Stimulated activated naive B cell treated with anti-CD40 and anti-IgM and Interleukin-4, amounts not matched to agents 10 μg/mL and 1 μg/mL and 100 μg/mL, for 72 hours (primary cell): ENCODE data around the gene MEG3.

Experiments
- ATAC-seq, 2 donors: fragments of 150-1000 bp; cut with Tn5 transposase; replicated peaks; 2 replicates each; pipeline ENCODE4 v1.10.0; 2021; ENCODE audit warnings: moderate library complexity in 1 of 2
- DNase-seq: peaks from one replicate; pipeline ENCODE4 v3.0.0; 2021
- H3K27ac Mint-ChIP-seq: one replicate; pipeline ENCODE4 v1.8.0; 2022; ENCODE audit warnings: mild to moderate bottlenecking, mixed read lengths
- H3K27me3 Mint-ChIP-seq, 2 donors: one replicate each; pipeline ENCODE4 v1.8.0; 2022; ENCODE audit warnings: mixed read lengths in 2 of 2
- H3K36me3 Mint-ChIP-seq, 2 donors: one replicate each; pipeline ENCODE4 v1.8.0; 2022; ENCODE audit warnings: mixed read lengths in 2 of 2, mild to moderate bottlenecking in 1 of 2
- H3K4me1 Mint-ChIP-seq, 2 donors: one replicate each; pipeline ENCODE4 v1.8.0; 2022; ENCODE audit warnings: mixed read lengths in 2 of 2, mild to moderate bottlenecking in 1 of 2
- H3K4me3 Mint-ChIP-seq, 2 donors: one replicate each; pipeline ENCODE4 v1.8.0; 2022; ENCODE audit warnings: mild to moderate bottlenecking in 2 of 2, mixed read lengths in 2 of 2, moderate library complexity in 1 of 2
- H3K9me3 Mint-ChIP-seq, 2 donors: one replicate each; pipeline ENCODE4 v1.8.0; 2022; ENCODE audit warnings: mixed read lengths in 2 of 2, mild to moderate bottlenecking in 1 of 2

The MEG3 gene

DNA sequence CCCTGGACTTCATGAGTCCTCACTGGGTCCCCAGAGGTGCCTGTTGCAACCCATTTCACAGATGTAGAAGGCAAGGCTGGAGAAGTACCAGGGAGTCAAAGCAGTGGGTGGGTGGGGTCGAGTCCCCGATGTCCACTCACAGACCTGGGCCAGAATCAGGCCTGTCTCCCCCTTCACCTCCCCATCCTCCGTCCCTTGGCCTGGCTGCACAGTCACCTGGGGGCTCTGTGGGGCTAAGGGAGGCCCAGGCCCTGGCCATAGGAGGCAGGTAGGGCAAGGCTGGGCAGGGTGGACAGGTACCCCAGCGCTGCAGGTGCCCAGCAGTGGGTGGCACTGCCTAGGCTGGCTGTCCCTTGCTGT is 48.1 kb downstream of the MEG3 start:
- H3K27ac Mint-ChIP-seq: no peak overlapping the region
- H3K4me1 Mint-ChIP-seq: no peaks in the 10 kb centered on the region
- no peak for DNase-seq
- H3K27me3 Mint-ChIP-seq: peaks cover 12 to 13% of the 10 kb centered on the region in 2 donors
- no peak overlapping the region for H3K4me3 Mint-ChIP-seq
- ATAC-seq: no peak
- no peaks in the 10 kb centered on the region for H3K36me3 Mint-ChIP-seq
- peaks cover 4 to 17% of the 10 kb centered on the region in 2 donors for H3K9me3 Mint-ChIP-seq

DNA sequence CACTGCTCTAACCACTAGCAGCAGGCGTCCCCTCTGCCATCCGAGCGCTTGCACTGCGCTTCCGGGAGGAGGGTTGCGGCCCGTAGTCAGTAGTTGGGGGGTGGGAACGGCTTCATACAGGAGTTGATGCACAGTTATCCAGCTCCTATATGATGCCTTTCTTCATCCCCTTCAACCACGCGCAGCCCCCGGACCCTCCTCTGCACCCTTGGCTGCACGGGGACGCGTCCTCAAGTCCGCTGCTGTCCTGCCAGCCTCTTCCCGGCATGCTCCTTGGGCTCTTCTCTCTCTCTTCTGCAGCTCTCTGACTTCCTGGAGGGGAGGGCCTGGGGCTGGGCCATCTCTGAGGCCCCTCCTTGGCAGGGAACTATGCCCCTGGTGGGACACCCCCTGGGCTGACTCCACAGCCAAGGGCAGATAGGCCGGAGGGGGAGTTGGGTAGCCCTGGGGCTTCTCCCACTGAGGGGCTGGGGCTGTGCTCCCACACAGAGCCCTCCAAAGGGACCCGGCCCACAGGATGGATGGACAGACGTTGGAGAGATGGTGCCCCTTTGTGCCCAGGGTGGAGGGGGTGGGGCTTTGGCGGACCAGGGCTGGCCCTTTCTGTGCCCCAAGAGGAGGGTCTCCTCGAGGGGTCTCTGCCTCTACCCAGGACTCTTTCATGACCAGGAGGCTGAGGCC is 48.6 kb downstream of the MEG3 start:
- H3K9me3 Mint-ChIP-seq: peaks cover 4 to 17% of the 10 kb centered on the region in 2 donors
- no peak for ATAC-seq
- H3K36me3 Mint-ChIP-seq: no peaks in the 10 kb centered on the region
- H3K27me3 Mint-ChIP-seq: peaks cover 12 to 13% of the 10 kb centered on the region in 2 donors
- no peaks in the 10 kb centered on the region for H3K4me1 Mint-ChIP-seq
- no peak for DNase-seq
- no peak overlapping the region for H3K27ac Mint-ChIP-seq
- H3K4me3 Mint-ChIP-seq: no peak overlapping the region

DNA sequence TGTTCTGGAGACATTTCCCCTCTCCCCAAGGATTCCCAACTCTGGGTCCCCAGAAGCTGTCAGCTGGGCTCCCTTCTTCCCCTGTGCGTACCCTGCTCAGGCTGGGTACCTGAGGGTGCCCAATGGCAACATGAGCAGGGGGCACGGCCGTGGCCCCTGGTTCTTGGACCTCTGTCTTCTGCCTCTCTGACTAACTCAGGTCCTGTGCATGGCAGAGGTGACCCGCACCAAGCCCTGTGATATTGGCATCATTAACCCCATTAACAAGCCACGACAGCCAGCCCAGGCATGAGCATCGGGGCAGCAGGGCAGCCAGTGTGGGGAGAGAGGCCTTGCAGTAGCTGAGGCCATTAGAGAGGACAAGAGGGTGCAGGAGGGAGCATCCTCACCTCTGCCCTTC is 49.2 kb downstream of the MEG3 start:
- no peaks in the 10 kb centered on the region for H3K4me1 Mint-ChIP-seq
- DNase-seq (no peak), ATAC-seq (no peak)
- H3K27ac Mint-ChIP-seq: no peak overlapping the region
- H3K9me3 Mint-ChIP-seq: peaks cover 5 to 17% of the 10 kb centered on the region in 2 donors
- H3K27me3 Mint-ChIP-seq: peaks cover 12 to 13% of the 10 kb centered on the region in 2 donors
- no peaks in the 10 kb centered on the region for H3K36me3 Mint-ChIP-seq
- H3K4me3 Mint-ChIP-seq: no peak overlapping the region

DNA sequence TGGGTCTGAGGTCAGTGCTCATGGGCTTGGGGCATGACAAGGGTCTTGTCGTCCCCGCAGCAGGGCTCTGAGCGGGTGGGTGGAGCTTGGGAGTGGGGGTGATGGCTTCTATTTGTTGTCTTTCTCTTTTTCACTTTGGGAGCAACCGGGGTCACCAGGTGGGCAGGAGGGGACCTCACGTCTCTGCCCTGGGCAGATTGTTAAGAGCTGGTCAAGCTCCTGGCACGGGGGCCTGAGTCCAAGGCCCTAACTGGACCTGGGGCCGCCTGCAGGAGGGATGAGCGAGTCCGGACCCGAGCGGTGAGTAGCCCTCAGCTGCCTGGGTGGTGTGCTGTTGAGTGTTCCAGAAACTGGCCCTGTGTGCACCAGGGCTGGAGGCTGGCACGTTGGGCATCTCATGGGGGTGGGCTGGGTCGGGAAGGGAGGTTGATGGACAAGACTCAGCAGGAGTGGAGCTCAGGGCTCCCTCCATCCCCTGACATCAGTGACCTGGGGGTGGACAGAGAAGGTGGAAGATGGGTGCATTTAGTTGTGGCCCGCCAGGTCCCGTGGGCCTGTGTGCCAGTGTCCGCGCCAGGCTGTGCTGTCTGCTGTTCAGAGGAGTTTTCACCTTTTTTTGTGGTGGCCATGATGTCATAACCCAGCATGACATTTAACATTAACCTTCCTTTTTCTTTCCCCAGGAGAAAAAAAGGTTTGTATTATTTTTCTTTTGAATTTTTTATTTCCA is 50.1 kb downstream of the MEG3 start:
- Mint-ChIP-seq H3K27me3 (peaks cover 12 to 13% of the 10 kb centered on the region in 2 donors), H3K36me3 (no peaks in the 10 kb centered on the region), H3K4me1 (no peaks in the 10 kb centered on the region), H3K27ac (no peak overlapping the region), H3K4me3 (no peak overlapping the region), H3K9me3 (peaks cover 7 to 17% of the 10 kb centered on the region in 2 donors)
- DNase-seq: no peak
- ATAC-seq: no peak

DNA sequence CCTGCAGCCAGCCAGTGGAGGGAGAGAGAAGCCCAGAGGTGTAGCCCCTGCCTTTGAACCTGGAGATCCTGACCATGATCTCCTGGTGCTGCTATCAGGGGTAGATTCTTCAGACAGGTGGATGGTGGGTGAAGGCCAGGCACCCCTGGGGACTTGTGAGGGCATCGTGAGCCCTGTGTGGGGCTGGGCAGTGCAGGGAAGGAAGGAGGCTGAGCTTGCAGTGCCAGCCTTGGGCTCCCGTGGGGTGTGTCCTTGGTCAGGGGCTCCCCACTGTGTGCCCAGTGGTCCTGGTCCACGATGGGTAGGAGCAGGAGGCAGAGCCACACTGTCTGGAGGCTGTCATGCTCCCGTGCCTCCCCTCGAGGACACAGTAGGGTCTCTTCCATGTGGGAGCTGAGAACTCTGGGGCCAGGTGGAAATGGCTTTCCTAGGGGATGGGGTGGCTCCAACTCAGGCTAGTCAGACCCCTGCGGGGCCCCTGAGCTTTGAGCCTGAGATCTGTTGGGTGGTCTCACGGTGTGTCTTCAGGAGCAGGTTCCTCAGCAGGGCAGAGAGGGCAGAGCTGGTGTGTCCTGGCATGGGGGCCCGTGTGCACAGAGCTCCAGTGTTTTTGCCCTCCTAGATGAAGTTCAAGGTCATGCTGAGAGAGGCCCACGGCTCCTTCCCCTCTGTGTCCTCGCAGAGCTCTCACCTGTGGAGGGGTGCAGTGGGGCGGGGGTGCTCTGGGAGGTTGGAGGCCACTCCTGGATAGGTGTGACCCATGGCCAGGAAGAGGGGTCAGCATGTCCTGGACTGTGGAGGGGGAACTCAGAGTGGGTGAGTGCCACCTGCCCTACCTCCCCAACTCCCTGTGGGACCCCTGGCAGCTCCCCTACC is 52.6 kb downstream of the MEG3 start:
- H3K4me3 Mint-ChIP-seq: no peak overlapping the region
- no peaks in the 10 kb centered on the region for H3K36me3 Mint-ChIP-seq
- H3K27ac Mint-ChIP-seq: no peak overlapping the region
- H3K4me1 Mint-ChIP-seq: no peaks in the 10 kb centered on the region
- peaks cover 12 to 13% of the 10 kb centered on the region in 2 donors for H3K27me3 Mint-ChIP-seq
- no peak for ATAC-seq
- DNase-seq: no peak
- H3K9me3 Mint-ChIP-seq: peaks cover 8 to 10% of the 10 kb centered on the region in 2 donors

DNA sequence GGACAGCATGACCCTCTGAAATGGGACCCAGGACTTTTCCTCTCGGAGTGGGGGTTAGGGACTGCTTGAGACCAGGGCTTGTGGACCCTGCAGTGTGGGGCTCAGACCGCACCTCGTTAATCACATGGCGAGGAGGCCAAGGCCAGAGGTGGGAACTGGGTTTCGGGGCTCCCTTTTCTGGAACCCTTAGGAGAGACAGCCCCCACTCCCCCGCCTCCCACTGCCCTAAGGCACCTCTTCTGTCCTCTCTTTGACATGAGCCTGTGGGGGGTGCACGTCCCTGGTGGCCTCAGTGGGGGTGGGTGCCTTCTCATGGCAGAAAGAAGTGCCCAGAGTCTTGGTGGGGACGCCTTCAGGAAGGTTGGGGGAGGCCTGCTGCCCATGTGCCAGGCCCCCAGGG is 53.3 kb downstream of the MEG3 start:
- no peaks in the 10 kb centered on the region for H3K4me1 Mint-ChIP-seq
- peaks cover 12 to 13% of the 10 kb centered on the region in 2 donors for H3K27me3 Mint-ChIP-seq
- peaks cover 8 to 11% of the 10 kb centered on the region in 2 donors for H3K9me3 Mint-ChIP-seq
- H3K4me3 Mint-ChIP-seq: no peak overlapping the region
- no peaks in the 10 kb centered on the region for H3K36me3 Mint-ChIP-seq
- no peak for DNase-seq
- no peak overlapping the region for H3K27ac Mint-ChIP-seq
- no peak for ATAC-seq

DNA sequence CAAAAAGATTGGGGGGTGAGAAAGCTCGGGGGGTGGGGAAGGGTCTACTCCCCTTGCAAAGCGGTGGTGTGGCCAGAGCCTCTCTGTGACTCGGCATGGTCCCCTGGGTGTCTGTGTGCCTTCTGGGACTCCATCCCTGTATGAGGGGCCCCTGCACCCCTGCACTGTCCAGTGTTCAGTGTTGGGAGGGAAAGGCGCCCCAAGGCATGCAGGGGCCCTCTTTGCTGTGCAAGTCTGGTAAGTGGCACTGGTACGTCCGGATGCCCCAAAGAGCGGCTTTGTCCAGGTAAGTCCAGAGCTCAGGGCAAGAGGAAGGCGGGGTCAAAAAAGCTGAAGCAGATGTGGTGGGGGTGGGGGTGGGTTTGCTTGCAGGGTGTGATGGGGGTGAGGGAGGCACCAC is 53.9 kb downstream of the MEG3 start:
- no peak overlapping the region for H3K27ac Mint-ChIP-seq
- peaks cover 12 to 13% of the 10 kb centered on the region in 2 donors for H3K27me3 Mint-ChIP-seq
- ATAC-seq (no peak), DNase-seq (no peak)
- no peaks in the 10 kb centered on the region for H3K36me3 Mint-ChIP-seq
- H3K4me1 Mint-ChIP-seq: no peaks in the 10 kb centered on the region
- peaks cover 8 to 12% of the 10 kb centered on the region in 2 donors for H3K9me3 Mint-ChIP-seq
- H3K4me3 Mint-ChIP-seq: no peak overlapping the region

DNA sequence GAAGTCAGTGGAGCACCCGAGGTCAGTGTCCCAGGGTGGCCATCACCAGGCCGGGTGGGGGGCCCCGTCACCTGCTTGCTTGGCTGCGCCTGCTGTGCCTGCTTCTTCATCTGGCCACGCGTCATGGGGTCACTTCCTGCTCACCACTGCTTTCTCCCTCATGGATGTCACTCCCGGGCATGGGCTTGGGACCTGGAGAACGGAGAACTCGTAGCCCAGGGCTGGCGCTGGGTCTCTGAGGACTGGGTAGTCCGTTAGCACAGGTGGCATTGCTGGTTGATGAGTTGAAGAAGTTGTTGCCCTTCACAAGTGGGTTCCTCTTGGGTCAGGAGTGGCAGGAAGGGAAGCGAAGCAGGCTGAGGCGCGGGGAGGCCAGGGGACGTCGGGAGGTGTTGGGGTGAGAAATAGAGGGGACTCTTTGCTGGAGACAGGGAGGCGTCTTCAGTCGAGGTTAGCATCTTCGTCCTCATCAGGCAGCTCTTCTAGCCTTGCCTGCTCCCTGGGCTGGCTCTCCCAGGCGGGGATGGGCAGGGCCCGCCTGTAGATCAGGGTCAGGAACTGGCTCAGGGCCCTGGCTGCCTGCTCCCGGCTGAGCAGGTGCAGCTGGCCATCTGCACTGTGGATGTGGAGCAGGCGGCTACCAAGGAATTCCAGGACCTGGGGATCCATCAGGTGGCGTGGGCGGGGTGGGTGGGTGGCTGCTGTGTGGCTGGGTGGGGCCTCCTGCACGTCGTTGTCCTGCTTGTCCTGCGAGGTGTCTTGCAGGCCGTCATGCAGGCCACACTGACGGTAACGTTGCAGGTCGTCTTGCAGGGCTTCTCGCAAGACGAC is 54.6 kb downstream of the MEG3 start:
- H3K4me3 Mint-ChIP-seq: no peak overlapping the region
- peaks cover 12 to 14% of the 10 kb centered on the region in 2 donors for H3K27me3 Mint-ChIP-seq
- ATAC-seq (no peak), DNase-seq (no peak)
- H3K4me1 Mint-ChIP-seq: no peaks in the 10 kb centered on the region
- no peaks in the 10 kb centered on the region for H3K36me3 Mint-ChIP-seq
- H3K27ac Mint-ChIP-seq: no peak overlapping the region
- H3K9me3 Mint-ChIP-seq: peaks cover 8 to 12% of the 10 kb centered on the region in 2 donors

DNA sequence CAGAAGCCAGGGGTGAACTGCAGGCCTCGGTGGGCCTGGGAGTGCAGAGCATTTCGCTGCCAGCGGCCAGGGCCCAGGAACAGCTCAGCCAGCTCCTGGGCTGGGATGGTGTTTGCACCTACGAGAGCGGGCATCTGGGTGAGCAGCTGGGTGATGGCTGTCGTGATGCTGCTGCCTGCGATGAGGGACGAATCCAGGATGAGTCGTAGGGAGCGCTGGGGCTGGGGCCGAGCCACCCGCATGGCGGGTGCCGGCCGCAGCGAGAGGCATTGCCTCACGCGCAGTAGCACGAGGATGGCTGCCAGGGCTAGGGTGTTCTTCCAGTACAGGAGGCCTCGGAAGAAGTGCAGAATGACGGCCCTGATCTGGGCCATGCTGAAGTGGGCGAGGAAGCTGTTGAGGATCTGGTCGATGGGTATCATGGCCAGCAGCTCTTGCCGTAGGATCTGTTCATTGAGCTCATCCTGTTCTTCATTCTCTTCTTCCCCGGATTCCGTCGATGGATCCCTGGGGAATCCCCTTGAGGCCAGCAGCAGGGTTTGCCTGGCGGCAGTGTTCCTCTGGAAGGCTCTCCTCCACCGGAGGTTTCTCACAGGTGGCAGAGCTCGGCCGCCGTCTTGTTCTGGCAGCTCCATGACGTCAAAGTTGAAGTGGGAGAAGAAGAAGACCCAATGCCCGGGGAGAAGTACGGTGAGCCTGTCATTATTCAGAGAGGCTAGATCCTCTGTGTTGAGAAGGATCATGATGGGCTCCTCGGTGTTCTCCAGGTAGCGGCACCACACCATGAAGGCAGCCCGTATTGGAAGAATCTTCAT is 55.5 kb downstream of the MEG3 start:
- ATAC-seq (no peak), DNase-seq (no peak)
- H3K4me3 Mint-ChIP-seq: no peak overlapping the region
- peaks cover 8 to 12% of the 10 kb centered on the region in 2 donors for H3K9me3 Mint-ChIP-seq
- no peak overlapping the region for H3K27ac Mint-ChIP-seq
- no peaks in the 10 kb centered on the region for H3K36me3 Mint-ChIP-seq
- H3K4me1 Mint-ChIP-seq: no peaks in the 10 kb centered on the region
- peaks cover 12 to 14% of the 10 kb centered on the region in 2 donors for H3K27me3 Mint-ChIP-seq

DNA sequence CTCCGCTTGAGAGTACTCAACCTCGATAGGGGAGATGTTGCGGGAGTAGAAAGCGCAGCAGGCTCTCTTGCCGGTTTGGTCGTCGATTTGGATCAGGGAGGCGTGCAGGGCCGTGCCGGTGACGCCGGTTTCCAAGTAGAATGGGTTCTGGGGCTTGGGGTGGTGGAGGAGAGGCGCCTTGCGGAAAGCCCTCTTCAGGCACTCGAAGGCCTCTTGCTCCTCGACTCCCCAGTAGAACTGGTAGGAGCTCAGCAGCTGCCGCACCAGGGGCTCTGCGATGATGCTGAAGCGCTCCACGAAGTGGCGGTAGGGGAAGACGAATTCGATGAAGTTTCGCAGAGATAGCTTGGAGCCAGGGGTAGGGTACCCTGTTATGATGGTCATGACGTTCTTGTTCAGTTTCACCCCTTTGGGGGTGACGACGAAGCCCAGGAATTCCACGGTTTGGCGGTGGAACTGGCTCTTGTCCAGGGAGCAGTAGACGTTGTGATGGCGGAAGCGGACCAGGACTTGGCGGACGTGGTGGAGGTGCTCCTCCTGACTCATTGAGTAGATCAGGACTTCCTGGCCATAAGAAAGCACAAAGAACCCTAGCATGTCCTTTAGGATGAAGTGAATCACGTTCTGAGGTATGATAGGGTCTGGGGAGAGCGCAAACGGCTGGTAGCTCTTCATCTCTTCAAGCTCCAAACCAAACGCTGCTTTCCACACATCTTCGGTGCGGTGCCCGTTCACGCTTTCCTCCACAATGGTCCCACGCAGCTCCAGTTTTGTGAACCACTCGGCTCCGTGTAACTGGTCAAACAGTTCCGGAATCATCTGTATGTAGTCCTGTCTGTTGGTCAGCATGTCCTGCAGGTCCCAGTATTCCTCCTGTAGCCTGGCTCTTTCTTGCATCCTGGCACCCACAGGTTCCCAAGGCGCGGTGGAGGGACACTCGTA is 56.4 kb downstream of the MEG3 start:
- H3K27ac Mint-ChIP-seq: no peak overlapping the region
- H3K36me3 Mint-ChIP-seq: no peaks in the 10 kb centered on the region
- peaks cover 8 to 12% of the 10 kb centered on the region in 2 donors for H3K9me3 Mint-ChIP-seq
- H3K4me1 Mint-ChIP-seq: no peaks in the 10 kb centered on the region
- no peak for ATAC-seq
- DNase-seq: no peak
- no peak overlapping the region for H3K4me3 Mint-ChIP-seq
- H3K27me3 Mint-ChIP-seq: peaks cover 12 to 14% of the 10 kb centered on the region in 2 donors

DNA sequence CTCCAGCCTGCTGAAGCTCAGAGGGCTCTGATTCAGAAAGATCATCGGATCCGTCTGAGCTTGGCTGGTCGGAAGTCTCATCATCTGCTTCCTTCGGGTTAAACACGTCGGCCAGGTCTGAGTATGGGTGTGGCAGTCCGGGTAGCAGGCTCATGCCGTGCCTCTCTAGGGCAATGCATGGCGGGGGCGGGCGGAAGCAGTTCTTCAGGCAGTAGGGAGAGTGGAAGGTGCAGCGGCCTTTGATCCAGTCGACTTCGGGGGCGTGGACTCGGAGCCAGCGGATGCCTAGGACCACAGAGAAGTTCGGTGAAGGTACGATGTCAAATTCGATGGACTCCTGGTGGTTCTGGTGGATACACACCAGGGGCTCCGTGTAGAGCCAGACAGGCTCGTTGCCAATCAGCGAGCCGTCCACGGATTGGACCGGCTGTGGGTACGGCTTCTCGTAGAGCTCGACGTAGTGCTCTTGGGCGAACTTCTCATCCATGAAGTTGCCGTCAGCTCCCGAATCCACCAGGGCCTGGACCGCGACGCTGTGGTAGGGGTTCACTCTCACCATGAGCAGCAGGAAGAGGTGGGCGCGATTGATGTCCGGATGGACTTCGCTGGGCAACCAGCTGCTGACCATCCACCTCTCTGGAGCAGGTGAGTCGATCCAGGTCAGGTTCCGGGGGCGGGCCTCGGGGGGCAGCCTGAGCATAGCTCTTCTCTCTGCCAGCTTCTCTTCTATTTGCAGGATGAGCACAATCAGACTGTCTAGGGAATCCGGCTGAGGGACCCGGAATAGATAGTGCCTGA is 57.3 kb downstream of the MEG3 start:
- Mint-ChIP-seq H3K9me3 (peaks cover 8 to 12% of the 10 kb centered on the region in 2 donors), H3K27me3 (peaks cover 11 to 12% of the 10 kb centered on the region in 2 donors), H3K4me1 (no peaks in the 10 kb centered on the region), H3K4me3 (no peak overlapping the region), H3K27ac (no peak overlapping the region), H3K36me3 (no peaks in the 10 kb centered on the region)
- DNase-seq (no peak), ATAC-seq (no peak)

DNA sequence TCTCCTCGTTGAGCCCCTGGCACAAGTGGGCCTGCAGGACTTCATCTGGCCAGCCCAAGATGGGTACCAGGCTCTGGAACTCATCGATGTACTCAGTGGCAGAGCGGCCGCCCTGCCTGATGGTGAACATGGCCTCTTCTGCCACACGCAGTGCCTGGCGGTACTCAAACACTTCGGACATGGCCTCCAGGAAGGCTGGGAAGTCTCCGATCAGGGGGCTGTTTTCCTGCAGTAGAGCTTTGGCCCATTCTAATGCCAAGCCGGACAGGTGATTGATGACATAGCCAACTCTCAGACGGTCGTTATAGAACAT is 57.8 kb downstream of the MEG3 start:
- H3K9me3 Mint-ChIP-seq: peaks cover 8 to 12% of the 10 kb centered on the region in 2 donors
- DNase-seq (no peak), ATAC-seq (no peak)
- peaks cover 7 to 10% of the 10 kb centered on the region in 2 donors for H3K27me3 Mint-ChIP-seq
- no peak overlapping the region for H3K4me3 Mint-ChIP-seq
- H3K27ac Mint-ChIP-seq: no peak overlapping the region
- no peaks in the 10 kb centered on the region for H3K4me1 Mint-ChIP-seq
- H3K36me3 Mint-ChIP-seq: no peaks in the 10 kb centered on the region
